Measurements from ENCODE around the gene TAOK2.
A peak's percentile ranks its signal among the peaks of the same experiment; 100 is the strongest.

- no peak for TF ChIP-seq POLR2A (IDR thresholded peaks at IDR 0.05)
- TF ChIP-seq CTCF (IDR thresholded peaks at IDR 0.05): no peak
- TF ChIP-seq POLR2AphosphoS5 (IDR thresholded peaks at IDR 0.05): peak in 1 of 3 donors; percentile 55
Measured at GRCh38 chr16:29974291-29975133, 844 bp downstream of the TAOK2 start.
